Measurements from ENCODE around the gene DNAH6. TPM values are rescaled to one million over a fixed set of nuclear protein-coding genes. Genes with fewer than 3 reads are reported as not detected.
"Not testable (repeated sequence)": the region's sequence is repeated elsewhere in the genome, so short reads cannot be mapped to it uniquely, and the experiment has no call there.

The DNAH6 gene
- polyA plus RNA-seq, 1 donor (not counting 4 experiments of a cell fraction or from before 2014, with no cell fraction given), result 0.05 TPM

- Histone ChIP-seq H2AFZ (ENCODE audit: control insufficient read depth, low read length) (no peak overlapping the region), H3K27ac (ENCODE audit: control insufficient read depth, insufficient read depth, low read length) (no peak overlapping the region), H3K79me2 (ENCODE audit: control insufficient read depth, insufficient read depth, low read length) (no peaks in the 10 kb centered on the region), H3K9ac (ENCODE audit: control insufficient read depth, extremely low read depth, insufficient read depth, low read length) (no peak overlapping the region), H3K9me1 (ENCODE audit: control insufficient read depth, extremely low read depth, insufficient read depth, low read length) (no peaks in the 10 kb centered on the region), H3K27me3 (ENCODE audit: control insufficient read depth, extremely low read depth, insufficient read depth, low read length) (no peaks in the 10 kb centered on the region), H3K4me1 (ENCODE audit: control insufficient read depth, extremely low read depth, insufficient read depth, low read length) (peaks cover 2% of the 10 kb centered on the region), H3K4me2 (ENCODE audit: control insufficient read depth, extremely low read depth, insufficient read depth, low read depth, low read length) (no peak overlapping the region), H3K9me3 (ENCODE audit: control insufficient read depth, low read depth, low read length) (no peaks in the 10 kb centered on the region), H3K4me3 (ENCODE audit: control insufficient read depth in 2 of 3, extremely low read depth in 1 of 3, insufficient read depth in 2 of 3, low read depth in 1 of 3, low read length in 3 of 3) (no peak overlapping the region), H3K36me3 (ENCODE audit: control insufficient read depth in 2 of 2, extremely low read depth in 1 of 2, insufficient read depth in 2 of 2, low read length in 2 of 2) (no peaks in the 10 kb centered on the region), H4K20me1 (ENCODE audit: control insufficient read depth, extremely low read depth, insufficient read depth, low read length) (no peaks in the 10 kb centered on the region)
- no peak for TF ChIP-seq CTCF (optimal IDR thresholded peaks at IDR 0.05 in 1 of 3, IDR thresholded peaks at IDR 0.05 in 1 of 3, conservative IDR thresholded peaks at IDR 0.05 in 1 of 3; ENCODE audit: extremely low read depth in 1 of 3, insufficient read depth in 2 of 3, low read length in 3 of 3)
- TF ChIP-seq EZH2 (IDR thresholded peaks at IDR 0.05; ENCODE audit: low read length), result no peak
- dilution Hi-C loops (cut with MboI; ENCODE audit: extremely low pct_ligation_motif_present, low sequenced_read_pairs), result no loop called here
- DNase-seq (ENCODE audit: low read depth, low spot score), result no peak
- no peak for FAIRE-seq
Observed at GRCh38 chr2:84771251-84771650, 255.0 kb downstream of the DNAH6 start.

GRCh38 chr2:84773562-84773961 lies 257.3 kb downstream of the DNAH6 start:
- H4K20me1 ChIP-seq (ENCODE audit: control insufficient read depth, extremely low read depth, insufficient read depth, low read length); DNase-seq (ENCODE audit: low read depth, low spot score); H3K9me3 ChIP-seq (ENCODE audit: control insufficient read depth, low read depth, low read length); H3K4me1 ChIP-seq (ENCODE audit: control insufficient read depth, extremely low read depth, insufficient read depth, low read length); H3K27ac ChIP-seq (ENCODE audit: control insufficient read depth, insufficient read depth, low read length); H2AFZ ChIP-seq (ENCODE audit: control insufficient read depth, low read length); H3K36me3 ChIP-seq (ENCODE audit: control insufficient read depth in 2 of 2, extremely low read depth in 1 of 2, insufficient read depth in 2 of 2, low read length in 2 of 2); H3K27me3 ChIP-seq (ENCODE audit: control insufficient read depth, extremely low read depth, insufficient read depth, low read length); FAIRE-seq; H3K4me2 ChIP-seq (ENCODE audit: control insufficient read depth, extremely low read depth, insufficient read depth, low read depth, low read length); dilution Hi-C loops (cut with MboI; ENCODE audit: extremely low pct_ligation_motif_present, low sequenced_read_pairs); H3K9me1 ChIP-seq (ENCODE audit: control insufficient read depth, extremely low read depth, insufficient read depth, low read length); H3K4me3 ChIP-seq (ENCODE audit: control insufficient read depth in 2 of 3, extremely low read depth in 1 of 3, insufficient read depth in 2 of 3, low read depth in 1 of 3, low read length in 3 of 3); H3K9ac ChIP-seq (ENCODE audit: control insufficient read depth, extremely low read depth, insufficient read depth, low read length); H3K79me2 ChIP-seq (ENCODE audit: control insufficient read depth, insufficient read depth, low read length): not testable (repeated sequence)

DNA sequence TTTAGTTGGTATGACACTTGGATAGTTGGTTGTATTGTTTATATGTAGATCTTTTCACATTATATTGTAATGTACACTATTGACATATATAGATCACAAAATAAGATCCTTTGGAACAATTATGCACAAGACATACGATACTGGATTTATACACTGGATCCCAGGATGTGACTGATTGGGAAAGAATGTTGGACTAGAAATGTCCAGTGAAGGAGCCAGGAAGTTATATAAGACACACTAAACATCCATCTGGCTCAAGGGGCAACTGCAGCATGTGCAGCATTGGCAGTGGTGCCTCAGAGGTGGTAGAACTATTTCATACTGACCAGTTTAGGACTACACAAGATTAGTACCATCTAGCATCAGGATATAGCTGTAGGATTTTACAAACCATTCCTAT lies 259.7 kb downstream of the DNAH6 start:
- Histone ChIP-seq H2AFZ (ENCODE audit: control insufficient read depth, low read length) (no peak overlapping the region), H3K9me1 (ENCODE audit: control insufficient read depth, extremely low read depth, insufficient read depth, low read length) (no peaks in the 10 kb centered on the region), H3K4me2 (ENCODE audit: control insufficient read depth, extremely low read depth, insufficient read depth, low read depth, low read length) (no peak overlapping the region), H3K4me3 (ENCODE audit: control insufficient read depth in 2 of 3, extremely low read depth in 1 of 3, insufficient read depth in 2 of 3, low read depth in 1 of 3, low read length in 3 of 3) (no peak overlapping the region), H3K27me3 (ENCODE audit: control insufficient read depth, extremely low read depth, insufficient read depth, low read length) (no peaks in the 10 kb centered on the region), H3K27ac (ENCODE audit: control insufficient read depth, insufficient read depth, low read length) (no peak overlapping the region), H3K9ac (ENCODE audit: control insufficient read depth, extremely low read depth, insufficient read depth, low read length) (no peak overlapping the region), H3K36me3 (ENCODE audit: control insufficient read depth in 2 of 2, extremely low read depth in 1 of 2, insufficient read depth in 2 of 2, low read length in 2 of 2) (no peaks in the 10 kb centered on the region), H3K9me3 (ENCODE audit: control insufficient read depth, low read depth, low read length) (no peaks in the 10 kb centered on the region), H4K20me1 (ENCODE audit: control insufficient read depth, extremely low read depth, insufficient read depth, low read length) (no peaks in the 10 kb centered on the region), H3K79me2 (ENCODE audit: control insufficient read depth, insufficient read depth, low read length) (no peaks in the 10 kb centered on the region), H3K4me1 (ENCODE audit: control insufficient read depth, extremely low read depth, insufficient read depth, low read length) (peaks cover 2% of the 10 kb centered on the region)
- no peak for FAIRE-seq
- no peak for TF ChIP-seq CTCF (optimal IDR thresholded peaks at IDR 0.05 in 1 of 3, IDR thresholded peaks at IDR 0.05 in 1 of 3, conservative IDR thresholded peaks at IDR 0.05 in 1 of 3; ENCODE audit: extremely low read depth in 1 of 3, insufficient read depth in 2 of 3, low read length in 3 of 3)
- no peak for TF ChIP-seq EZH2 (IDR thresholded peaks at IDR 0.05; ENCODE audit: low read length)
- no peak for DNase-seq (ENCODE audit: low read depth, low spot score)
- dilution Hi-C loops (cut with MboI; ENCODE audit: extremely low pct_ligation_motif_present, low sequenced_read_pairs), result no loop called here
